IPS DF 4.7 (cell line): ENCODE data around the gene FKBP1A.

ENCODE experiments used
- DNase-seq: peaks from one replicate; pipeline ENCODE4 v3.0.0-alpha.2; 2013; ENCODE audit warnings: low spot score; ENCODE audit errors: extremely low read depth

FKBP1A gene

DNA sequence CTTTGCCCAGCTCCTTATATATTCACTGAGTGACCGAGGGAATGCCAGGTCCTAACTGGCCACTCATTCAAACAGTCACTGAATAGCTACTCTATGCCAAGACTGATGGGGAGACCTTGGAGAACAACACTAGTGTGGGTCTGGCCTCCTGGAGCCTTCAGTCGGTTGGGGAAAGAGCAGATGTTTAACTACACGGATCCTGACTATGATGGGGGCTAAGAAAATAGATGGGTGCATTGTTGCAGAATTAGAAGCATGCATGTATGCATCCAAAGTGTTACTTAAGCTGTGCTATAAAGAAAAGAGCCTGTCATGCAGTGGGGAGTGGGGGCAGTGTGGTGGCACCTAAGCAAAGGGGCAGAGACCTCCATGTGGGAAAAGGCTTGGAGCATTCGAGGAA is 6.5 kb downstream of the FKBP1A start:
- no peak for DNase-seq

- DNase-seq: no peak
These were observed 9.0 kb downstream of the FKBP1A start for GRCh38 chr20:1383623-1384404.

- no peak for DNase-seq
These were observed 10.2 kb downstream of the FKBP1A start for GRCh38 chr20:1382670-1383069.

DNA sequence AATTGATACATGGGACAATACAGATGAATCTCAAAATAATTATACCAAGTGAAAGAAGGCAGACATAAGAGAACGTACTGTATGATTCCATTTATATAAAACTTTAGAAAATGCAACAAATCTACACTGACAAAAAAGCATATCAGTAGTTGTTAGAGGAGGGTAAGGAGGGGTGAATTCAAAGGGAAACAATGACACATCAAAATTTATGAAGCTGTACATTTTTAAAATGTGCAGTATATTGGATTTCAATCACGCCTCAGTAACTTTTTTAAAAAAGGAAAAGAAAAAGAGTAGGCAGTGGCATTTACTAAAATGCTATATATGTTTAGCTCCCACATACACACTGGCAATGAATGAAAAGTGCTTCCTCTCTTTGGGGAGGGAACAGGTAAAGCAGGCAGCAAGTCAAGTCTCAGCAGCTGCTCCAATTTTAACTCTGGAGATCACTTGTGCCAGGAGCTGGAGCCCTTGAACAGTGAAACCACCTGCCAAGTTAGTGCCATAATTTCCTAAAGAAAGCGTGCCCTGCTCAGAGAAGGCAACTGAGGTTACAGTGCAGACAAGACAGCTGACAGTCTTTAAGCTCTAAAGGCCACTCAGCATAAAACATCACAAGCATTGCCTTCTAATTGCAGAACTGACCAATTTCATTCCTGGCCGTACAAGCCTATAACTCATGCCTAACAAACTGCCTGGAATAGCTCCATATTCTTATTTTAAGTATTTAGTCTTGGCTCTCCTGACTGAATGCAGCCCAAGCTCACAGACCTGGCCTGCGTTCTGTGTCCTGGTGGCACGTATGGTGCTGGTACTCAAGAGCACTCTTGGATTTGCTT is 10.9 kb downstream of the FKBP1A start:
- no peak for DNase-seq

DNA sequence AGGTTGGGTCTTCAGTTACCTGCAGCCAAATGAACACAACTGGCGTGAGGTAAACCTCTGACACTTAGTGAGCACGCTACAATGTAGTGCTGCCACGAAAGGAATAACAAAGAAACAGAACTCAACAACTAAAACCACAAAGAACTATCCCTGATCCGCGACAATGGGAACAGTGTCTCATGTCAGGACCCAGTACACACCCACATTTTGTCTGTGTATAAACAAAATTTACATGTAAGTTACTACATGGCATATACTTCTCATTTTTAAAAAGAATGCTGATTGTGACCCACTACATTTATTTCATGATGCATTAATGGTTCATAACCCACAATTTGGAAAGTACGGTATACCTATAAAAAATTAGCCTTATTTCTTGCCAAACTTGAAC is 14.1 kb downstream of the FKBP1A start:
- no peak for DNase-seq

DNA sequence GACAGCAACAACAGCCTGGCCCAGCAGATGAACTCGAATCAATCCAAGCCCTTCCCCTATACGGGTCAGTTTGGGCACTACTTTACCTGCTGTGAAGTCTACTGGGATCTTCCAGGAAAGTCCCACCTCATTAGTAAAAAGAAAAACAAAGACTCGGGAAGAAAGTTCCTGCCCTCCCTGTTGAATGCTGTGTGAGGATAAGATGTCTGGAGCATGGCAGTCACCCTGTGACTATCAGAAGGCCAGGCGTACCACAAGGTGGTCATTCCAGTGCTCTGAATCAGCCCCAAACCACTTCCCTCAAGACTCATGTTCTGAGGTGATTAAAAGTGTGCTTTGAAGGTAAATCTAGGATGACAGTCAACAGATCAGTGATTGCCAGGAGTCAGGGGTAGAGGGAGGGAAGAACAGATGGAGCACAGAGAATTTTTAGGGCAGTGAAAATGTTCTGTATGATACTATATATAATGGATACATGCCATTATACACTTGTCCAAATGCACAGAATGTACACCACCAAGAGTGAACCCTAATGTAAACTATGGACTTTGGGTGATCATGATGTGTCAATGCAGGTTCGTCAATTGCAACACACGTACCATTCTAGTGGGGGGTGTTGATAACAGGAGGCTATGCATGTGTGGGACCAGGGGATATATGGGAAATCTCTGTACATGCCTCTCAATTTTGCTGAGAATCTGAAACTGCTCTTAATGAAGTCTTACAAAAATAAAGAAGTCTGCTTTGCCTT is 14.7 kb downstream of the FKBP1A start:
- DNase-seq: no peak

- DNase-seq: no peak
These were observed 15.4 kb downstream of the FKBP1A start for GRCh38 chr20:1377341-1377871.

- DNase-seq: no peak
These were observed 16.2 kb downstream of the FKBP1A start for GRCh38 chr20:1376408-1377270.

DNA sequence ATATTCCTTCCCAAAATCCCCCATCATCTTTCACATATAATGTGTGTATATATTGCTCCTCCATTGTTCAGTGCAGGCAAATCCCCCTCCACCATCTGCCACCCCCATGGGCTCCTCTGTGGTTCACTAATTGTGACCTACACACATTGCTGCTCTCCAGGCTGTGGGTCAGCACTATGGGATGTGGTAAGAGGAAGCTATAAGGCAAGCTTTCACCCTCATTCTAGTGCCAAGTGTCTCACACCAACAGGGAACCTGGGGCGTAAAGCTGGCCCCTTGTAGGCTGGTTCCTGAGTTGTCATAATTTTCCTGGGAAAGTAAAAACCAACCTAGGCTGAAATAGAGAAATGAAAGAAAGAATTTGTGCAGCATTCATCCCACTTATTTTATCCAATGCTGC is 16.8 kb downstream of the FKBP1A start:
- no peak for DNase-seq

DNA sequence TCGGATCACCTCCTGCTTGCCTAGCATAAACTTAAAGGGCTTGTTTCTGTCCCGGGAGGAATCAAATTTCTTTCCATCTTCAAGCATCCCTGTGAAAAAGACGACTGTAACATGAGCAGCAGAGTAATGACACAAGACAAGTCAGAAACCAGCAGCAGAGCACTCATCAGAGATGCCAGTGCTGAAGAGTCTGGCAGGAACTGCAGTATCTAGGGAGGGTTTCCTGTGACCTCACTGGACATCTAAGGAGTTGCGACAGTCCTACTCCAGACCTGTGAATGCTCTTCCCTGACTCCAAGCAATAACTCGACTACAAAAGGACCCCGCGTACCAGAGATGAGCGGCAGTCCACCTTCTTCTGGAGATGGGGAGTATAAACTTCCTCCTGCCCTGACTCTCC is 17.3 kb downstream of the FKBP1A start:
- no peak for DNase-seq

DNA sequence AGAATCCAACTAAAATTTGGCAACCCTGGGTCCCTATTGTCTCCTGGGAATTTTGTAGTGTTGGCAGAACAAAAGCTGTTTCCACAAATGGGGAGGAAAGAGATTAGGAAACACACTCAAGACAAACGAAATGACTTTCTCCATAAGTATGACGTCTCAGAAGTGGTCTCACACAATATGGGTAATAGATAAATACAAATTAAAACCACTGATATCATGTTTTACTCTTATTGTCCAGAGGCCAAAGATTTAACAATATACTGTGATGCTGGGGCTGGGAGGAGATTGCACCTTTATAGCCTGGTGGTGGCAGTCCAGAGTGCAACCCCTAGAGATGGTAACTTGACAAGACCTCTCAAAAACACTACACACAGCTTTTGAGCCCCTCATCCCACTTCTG is 18.6 kb downstream of the FKBP1A start:
- no peak for DNase-seq

DNA sequence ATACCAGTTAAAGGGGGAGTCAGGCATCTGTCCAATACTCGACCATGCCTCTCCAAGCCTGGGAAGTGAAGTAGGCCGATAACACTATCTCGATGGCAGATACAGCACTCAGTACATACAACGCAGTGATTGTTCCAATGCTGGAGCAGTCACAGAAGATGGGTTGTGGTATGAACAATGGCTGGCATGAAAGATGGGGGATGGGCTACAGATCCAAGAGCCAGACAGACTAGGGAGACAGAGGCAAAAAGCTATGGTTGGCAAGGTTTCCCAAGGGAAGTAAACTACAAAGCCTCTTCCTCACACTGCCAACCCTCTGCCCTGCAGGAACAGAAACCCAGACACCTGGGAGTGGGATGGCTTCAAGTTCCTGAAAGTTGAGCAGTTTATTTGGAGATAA is 19.2 kb downstream of the FKBP1A start:
- no peak for DNase-seq

GRCh38 chr20:1373036-1373435 is 19.8 kb downstream of the FKBP1A start:
- no peak for DNase-seq

DNA sequence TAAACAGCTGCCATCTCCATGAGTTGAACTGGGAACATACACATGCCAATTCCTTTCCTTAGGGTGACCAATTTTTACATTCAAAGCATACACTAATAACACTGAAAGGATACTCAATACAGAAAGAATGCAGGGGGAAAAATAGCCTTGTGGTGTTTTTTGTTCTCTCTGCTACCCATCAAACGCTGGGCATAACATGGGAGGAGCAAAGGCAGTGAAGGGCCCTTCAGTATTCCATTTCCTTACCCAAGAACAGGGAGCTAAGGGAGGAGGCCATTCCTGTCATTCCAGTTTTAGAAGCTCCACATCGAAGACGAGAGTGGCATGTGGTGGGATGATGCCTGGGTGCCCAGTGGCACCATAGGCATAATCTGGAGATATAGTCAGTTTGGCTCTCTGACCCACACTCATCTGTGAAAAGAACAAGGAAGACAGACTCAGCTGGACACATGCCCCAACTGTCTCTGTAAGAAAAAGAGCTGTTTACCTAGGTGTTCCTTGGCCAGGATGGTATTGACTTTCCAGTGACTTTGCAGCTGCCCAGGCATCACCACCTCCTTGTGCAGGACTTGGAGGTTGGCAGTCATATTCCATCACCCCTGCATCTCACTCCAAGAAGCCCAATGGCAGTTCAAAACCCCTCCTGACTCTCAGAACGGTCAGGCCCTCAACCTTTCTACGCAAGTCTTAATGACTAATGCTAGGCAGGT is 20.9 kb downstream of the FKBP1A start:
- no peak for DNase-seq

GRCh38 chr20:1371202-1371782 is 21.6 kb downstream of the FKBP1A start:
- no peak for DNase-seq

DNA sequence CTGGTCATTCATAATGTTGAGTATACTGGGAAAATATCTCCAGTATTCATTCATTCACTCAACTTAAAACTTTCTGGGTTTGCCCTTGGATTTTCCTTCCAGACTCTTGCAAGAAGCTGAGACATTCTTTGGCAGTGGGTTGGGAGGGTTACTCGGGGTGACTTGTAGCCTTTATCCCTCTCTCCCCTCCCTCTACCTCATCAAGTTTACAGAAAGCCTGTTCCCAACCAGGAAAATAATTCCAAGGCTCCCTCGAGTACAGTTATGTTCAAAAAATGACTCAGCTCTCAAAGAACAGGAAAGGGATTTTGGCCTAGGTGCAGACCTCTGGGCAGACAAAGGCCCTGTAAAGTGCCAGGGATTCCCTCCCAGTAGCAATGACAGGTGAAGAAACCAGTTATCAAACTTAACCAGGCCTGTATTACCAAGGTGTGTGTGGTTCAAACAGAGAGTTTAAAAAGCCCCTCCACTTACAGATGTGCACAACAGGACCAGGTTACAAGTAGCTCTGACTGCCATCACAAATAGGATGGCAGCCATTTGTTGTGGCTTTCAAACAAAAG is 22.2 kb downstream of the FKBP1A start:
- no peak for DNase-seq

DNA sequence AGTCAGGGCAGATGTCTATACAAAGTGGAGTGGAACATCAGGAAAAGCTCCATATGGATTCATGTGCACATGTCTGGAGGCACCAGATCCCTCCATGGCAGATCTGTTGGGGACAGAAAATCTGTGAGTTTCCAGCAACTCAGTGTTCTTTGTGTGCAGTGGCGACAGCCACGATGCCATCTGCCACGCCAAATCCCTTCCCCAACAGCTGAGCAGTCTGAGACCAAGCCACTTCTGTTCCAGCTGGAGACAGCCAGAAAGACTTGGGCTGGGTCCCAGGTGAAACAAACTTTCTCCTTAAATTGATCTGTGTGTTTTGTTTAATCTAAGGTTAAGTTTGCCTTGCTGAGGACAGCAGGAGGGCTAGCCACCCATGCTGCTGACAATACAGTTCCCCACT is 22.9 kb downstream of the FKBP1A start:
- no peak for DNase-seq

DNA sequence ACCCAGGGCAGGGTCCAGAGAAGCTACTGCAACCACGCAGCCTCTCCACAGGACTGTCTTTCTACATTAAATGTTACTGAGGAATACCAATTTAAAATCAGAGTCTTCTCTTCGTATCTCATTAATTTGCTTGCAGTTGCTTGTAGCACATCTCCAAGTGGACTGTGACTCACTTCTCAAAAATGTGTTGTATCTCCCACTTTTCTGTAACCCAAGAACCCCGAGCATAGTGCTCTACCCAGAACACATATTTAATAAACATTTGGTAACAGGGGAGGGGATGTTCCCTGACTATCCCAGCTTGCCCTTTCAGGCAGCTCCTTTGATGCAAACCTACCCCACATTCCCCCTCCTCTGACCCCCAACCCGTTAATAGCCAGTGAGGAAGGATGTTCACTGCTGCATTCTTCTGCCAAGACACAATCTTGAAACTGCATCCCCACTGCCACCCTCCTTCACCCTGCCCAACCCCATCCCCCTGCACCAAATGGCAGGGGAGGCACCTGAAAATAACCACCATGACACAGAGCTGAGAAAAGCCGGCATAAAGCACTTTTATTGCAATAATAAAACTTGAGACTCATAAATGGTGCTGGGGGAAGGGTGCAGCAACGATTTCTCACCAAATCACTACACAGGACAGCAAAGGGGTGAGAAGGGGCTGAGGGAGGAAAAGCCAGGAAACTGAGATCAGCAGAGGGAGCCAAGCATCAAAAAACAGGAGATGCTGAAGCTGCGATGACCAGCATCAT is 24.2 kb downstream of the FKBP1A start:
- DNase-seq: no peak

DNA sequence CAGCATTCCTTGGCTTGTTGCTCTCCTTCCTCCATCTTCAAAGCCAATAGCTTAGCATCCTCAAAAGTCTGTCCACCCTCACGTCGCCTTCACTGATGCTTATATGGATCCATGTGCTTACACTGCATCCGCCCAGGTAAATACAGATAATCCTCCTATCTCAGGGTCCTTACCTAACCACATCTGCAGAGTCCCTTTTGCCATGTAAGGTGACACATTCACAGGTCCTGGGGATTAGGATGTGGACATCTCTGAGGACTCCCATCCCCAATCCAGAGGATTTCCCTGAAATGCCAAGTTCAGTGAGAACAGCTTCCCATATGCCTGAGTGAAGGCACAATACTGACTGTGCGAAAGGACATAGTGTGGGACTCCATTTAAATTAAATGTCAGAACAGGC is 25.4 kb downstream of the FKBP1A start:
- DNase-seq: no peak
